Stimulated activated CD8-positive, alpha-beta memory T cell treated with anti-CD3 and anti-CD28 coated beads, Interleukin-7, amount 100 ng/mL, for 4 hours (primary cell): Measurements from ENCODE around the gene CNOT1.
"Not testable (repeated sequence)": the region's sequence is repeated elsewhere in the genome, so short reads cannot be mapped to it uniquely, and the experiment has no call there.

ENCODE experiments used
- DNase-seq, 2 donors: peaks; one replicate each; pipeline ENCODE4 v3.0.0-alpha.2; 2020; ENCODE audit warnings: low read depth in 2 of 2

The CNOT1 gene

DNA sequence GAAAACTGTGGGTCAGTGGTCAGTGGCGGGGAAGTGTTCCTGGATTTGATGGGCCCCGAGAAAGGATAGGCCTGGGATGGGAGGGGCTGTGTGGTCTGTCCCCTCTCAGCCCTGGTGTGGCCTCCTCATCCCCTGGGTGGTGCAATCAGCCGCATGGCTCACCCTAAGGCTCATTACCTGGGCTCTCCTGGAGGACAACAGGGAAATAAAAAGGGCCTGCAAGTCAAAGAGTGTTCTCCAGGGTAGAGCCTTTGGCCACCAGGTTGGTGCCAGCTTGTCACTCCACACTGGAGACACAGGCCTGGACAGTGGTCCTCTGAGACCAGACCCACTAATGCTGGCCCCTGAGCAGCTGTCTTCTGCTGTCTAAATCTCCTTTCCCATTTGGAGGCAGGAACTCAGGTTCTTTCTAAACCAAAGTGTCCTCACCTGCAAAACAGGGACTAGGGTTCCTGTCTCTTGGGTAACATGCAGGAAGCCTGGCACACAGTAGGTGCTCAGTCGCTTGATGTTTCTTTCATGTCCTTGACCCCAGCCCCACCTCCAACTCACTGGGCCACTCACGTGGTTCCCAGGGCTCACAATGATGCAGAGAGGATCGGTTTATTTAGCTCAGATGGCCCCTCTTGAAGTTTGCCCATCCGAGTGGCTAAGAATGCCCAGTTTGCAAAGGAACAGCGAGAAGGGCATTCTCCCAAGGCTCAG lies 127.3 kb downstream of the CNOT1 start:
- no peak for DNase-seq

DNA sequence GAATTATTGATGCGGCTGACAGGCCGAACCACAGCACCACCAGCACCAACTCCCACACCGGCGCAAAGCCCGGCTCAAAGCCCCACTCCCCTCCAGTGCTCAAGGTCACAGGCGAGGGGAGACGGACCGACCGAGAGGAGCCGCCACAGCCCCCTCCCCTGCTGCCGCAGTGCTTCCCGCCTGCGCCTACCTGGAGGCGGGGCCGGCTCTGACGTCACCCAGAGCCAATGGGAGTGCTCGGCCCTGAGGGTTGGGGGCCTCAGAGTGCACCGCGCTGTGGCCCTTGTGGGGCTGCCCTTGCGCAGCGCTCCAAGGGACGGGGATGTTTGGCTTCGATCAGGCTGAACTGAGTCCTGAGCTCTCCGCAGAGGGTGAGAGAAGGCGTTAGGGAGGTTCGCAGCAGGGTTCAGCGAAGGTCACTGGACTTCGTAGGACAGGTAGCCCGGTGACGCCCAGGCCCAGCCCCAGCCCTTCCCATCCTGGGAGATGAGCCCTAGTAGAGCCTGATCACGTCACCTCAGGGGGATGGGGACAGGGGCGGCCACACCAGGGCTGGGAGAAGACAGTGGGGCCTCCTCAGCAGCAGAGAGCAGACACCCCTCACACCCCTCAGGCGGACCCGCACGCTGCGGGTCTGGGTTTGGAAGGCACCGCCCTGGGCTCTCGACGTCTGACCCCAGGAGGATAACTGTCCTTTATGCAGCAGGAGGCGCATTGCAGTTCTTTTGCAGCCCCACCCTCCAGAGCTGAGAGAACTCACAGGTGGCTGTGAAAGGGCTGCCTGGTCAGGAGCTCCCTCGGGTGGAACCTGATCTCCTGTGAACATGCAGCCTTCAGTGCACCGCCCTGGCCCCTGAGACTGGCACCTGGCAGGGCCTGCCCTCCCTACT lies 128.1 kb downstream of the CNOT1 start:
- DNase-seq, result peak in 1 of 2 donors; percentile 25

DNA sequence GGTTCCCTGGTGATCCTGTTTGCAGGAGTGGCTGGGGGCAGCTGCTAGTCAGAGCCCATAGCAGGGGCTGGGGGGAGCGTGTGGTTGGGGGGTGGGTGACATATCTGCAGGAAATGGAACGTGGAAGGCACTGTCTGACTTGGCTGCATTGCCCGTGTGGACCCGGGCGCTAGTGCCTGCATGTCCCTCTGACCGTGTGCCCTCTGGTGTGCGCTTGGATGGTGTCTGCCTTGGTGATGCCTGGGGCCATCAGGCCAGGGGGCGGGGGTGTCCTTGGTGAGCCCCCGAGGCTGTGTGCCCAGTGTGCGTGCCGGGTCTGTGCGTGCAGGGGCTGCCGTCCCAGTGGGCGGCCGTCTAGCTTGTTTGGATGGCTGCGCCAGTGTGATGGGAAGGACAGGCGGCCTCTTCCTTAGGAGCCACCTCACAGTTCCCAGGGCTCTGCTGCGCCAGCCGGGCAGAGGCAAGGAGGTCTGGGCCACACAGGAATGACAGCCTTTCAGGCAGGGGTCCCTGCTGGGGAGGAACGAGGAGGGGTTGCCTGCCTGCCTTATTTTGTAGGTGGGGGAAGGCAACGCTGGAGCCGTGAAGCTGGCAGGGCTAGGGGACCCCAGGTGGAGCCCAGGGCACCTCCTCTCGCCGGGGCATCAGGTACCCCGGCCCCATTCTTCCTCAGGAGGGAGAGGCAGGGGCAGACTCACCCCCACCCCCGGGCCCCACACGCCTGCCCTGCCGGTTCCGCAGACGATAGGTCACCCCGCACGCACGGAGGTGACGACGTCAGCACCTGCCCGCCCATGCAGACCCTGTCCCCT lies 129.0 kb downstream of the CNOT1 start:
- DNase-seq, result no peak

DNA sequence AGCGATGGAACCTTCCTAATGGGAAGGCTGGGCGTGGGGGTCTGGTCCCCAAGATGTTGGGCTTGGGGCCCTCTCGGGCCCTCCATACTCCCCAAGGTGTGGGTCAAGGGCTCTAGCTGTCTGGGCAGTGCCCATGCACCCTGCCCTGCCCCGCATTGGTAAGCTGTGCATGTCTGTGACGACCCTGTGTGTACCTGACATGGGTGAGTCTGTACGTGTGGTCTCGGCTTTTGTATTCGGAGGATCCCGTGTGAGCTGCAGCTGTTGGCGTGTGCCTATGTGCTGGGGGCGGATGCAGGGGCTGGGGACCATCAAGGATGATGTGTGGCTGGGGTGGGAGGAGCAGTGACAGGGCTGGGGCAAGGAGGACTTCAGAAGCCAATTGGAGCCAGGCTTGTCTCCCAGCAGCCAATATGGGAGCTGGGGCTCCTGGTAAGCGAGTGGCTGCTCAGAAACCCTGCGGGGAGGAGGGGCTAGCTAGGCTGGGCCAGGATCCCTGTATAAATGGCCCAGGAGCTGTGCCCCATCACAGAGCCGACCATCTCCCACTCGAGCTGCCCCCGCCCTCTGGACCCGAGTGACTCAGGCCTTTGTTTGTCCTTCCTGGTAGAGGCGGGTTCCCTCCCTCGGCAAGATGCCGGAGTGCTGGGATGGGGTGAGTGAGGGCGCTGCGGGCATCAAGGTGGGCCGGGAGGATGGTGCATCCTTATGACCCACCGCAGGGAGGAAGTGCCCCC lies 129.8 kb downstream of the CNOT1 start, which contains the start of gene NDRG4:
Gene NDRG4, plus strand, starts transcription at position 529 of the 737 bp plus-strand sequence. Its CDS starts 106 bp downstream, at position 635.
- no peak for DNase-seq

DNA sequence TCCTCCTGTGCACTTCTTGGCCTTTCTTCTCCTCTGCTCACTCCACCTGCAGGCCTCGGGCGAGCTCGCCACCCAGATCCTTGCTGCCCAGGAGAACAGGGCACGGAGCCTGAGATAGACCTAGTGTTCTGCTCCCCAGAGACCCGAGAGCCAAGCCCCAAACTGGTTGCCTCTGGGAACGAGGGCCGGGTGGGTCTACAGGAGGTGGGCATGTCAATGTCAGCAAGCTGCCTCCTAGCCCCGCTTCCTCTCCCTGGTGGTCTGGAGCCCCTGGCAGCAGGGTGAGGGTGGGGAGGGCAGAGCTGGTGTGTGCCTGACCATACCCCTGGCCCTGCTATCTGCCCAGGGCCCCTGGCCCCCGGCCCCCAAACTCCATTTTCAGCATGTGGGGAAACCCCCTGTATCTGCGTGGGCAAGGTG lies 130.5 kb downstream of the CNOT1 start:
- DNase-seq, result no peak

DNA sequence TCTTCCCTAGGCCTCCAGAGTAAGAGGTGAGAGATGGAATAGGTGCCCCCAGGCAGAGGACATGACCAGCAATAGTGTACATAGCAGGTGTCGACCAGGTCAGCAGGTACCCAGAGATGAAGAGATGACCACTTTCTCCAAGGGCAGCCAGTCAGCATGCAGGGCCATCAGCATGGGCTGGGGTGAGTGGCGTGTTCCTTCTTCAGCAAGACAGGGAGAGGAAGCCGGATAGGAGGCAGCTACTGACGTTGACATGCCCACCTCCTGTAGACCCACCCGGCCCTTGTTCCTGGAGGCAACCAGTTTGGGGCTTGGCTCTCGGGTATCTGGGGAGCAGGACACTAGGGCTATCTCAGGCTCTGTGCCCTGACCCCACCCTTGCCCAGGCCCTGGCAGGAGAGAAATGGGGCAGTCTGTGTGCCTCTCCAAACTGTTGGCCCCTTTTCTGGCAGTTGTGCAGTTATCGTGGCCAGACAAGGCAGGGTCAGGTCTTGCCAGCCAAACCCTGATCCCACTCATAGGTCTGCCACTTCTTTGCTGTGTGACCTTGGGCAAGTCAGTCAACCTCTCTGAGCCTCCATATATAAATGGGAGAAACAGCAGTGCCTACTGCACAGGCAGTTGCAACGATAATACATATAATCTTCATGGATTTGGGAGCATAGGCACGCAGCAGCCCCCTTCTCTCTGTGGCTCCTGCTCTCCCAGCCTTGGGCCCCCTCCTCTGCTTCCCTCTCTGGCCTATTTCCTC lies 131.1 kb downstream of the CNOT1 start:
- no peak for DNase-seq

DNA sequence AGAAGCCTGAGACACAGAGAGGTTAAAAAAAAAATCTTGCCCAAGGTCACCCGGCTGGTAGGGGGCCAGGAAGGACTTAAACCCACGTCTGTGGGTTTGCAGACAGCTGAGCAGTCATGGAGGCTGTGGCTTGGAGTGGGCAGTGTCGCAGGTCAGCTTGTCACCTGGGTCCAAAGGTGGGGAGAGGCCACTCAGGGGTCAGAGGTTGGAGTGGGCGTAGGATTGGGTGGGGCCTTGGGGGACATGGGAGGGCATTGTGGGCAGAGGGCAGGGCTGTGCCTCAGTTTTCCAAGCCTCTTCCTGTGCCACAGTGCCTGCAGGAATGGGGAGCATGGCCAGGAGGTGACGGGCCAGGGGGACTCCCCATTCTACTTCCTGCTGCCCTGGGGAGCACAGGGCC lies 131.7 kb downstream of the CNOT1 start:
- DNase-seq, result no peak

DNA sequence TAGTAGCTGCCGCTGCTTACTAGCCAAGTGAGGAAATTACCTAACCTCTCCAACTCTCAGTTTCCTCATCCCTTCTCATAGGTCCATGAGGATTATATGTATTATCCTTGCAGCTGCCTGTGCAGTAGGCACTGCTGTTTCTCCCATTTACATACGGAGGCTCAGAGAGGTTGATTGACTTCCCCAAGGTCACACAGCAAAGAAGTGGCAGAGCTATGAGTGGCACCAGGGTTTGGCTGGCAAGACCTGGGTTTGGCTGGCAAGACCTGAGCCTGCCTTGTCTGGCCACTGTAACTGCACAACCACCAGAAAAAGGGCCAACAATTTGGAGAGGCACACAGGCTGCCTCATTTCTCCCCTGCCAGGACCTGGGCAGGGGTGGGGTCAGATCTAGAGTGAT lies 132.2 kb downstream of the CNOT1 start:
- no peak for DNase-seq

DNA sequence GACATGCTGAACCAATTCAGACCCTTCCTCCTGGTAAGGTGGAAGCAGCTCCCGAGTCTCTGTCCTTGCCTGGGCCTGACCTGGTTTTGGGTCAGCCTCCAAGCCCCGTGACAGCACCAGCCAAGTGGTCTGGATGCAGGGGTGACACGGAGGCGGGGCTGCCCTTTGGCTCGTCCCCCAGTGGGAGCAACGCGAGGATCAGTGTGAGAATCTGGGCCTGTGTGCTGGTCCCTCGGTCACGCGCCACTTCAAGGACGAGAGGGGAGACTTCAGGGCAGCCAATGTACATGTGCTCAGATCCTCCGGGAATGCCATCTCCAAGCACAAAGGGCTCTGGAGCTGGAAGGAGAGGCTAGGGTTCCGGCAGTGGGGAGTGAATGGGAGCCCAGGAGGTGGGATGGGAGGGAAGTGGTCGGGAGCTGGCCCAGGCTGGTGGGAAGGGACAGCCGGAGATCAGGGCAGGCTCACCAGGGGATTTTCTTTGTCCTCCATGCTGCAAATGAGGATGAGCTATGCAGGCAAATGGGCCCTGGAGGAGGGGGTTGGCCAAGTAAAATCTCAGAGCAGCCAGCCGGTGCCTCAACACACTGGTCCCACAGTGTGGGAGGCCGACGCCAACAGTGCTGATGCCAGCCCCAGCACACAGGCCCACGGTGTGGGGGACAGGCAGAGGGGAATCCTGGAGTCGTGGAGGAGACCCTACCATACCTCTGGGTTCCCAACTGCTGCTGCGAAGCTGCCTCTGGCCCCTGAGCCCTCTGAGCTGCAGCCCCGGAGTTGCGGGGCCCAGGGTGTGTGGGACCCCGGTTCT lies 133.9 kb downstream of the CNOT1 start:
- DNase-seq, result no peak

DNA sequence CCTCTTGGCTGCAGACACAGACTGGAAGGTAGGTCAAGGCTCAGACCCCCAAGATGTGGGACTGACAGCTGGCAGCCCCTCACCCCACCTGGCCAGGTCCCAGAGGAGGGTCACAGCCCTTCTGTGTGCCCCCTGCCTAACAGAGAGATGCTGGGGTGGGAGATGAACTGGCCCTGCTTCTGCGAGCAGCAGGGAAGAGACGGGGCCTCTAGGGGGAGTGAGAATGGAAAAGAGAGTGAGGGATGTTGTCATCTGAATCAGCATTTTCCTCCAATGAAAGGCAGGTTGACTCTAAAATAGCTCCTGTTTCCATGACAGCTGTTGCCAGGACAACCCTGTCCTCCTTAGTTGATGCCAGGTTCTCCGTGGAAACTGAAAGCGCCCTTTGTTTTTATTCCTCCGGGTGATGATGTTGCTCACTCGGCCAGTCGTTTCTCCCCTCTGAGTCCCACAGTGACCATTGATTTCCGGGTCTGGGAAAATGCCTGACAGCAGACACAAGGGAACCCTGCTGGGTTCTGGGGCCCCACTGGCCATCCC lies 134.6 kb downstream of the CNOT1 start:
- DNase-seq, result peak in 1 of 2 donors; percentile 22

DNA sequence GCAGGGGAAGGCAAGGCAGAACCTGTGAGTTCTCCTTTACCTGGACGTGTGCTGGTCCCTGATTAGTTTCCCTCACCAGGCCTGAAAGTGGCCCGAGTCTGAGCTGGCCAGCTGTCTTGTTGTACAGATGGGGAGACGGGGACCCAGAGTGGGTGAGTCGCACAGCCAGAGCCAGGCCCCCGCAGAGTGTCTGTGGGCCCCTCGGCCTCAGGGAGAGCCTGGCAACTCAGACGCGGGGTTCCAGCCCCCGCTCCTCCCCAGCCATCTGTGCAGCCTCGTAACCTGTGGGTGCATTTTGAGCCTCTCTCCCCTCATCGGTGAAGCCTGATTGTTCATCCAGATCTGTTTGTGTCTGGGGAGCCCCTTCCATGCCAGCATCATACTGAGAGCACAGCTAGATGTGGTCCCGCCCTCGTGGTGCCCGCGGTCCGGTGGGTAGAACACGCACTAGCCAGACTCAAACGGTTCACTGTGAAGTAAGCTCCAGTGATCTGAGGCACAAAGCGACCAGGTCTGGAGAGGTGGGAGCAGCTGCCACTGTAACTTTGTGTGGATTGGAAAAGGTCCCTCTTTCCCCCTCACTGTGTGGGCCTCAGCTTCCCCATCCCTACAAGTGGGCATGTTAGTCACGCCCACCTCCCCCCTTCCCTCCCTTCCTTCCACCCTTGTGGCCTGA lies 135.7 kb downstream of the CNOT1 start:
- no peak for DNase-seq

DNA sequence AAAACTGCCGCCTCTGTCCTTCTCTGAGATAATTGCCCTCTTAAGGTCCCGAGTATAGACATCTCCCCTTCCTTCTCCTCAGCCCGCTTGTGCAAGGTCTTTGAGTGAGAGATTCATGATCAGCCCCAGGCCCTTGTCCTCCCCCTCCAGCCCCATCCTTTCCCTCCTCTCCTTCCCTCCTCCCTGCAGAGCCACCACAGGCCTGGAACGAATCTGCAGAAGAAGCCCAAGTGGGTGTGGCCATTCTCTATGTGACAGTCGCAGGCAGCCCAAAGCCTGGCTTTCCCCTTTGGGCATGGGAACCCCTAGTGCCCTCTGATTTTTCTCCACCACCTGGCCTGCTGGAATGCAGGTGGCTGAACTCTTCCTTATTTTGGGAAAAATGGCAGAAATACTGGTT lies 136.9 kb downstream of the CNOT1 start:
- no peak for DNase-seq

DNA sequence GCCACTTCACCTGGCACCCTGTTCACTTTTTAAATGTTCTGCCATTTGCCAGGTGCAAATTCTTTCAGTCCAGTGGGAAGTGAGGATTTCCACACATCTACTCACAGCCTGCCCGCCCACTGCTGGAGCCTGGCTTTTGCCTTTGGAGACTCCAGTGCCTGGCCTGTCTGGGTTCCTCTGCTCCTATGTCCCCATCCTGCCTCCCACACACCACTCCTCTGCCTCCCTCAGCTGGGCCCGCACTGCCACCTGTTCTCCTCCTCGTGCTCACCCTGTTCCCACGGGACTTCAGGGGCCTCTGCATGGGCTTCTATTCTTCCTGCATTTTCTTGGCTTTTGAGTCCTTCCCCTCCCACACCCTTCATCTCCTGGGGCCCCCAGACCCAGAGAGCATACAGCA lies 137.6 kb downstream of the CNOT1 start:
- no peak for DNase-seq

DNA sequence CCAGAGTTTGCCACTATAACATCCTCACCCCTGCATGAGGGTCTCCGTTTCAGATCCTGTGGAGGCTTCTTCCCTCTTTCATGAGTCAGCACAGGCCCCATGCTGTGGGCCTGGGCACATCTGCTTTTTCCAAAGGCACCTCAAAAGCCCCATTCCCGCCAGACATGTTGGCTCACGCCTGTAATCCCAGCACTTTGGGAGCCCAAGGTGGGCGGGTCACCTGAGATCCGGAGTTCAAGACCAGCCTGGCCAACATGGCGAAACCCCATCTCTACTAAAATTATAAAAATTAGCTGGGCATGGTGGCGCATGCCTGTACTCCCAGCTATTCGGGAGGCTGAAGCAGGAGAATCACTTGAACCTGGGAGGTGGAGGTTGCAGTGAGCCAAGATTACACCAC lies 139.1 kb downstream of the CNOT1 start:
- not testable (repeated sequence) for DNase-seq

DNA sequence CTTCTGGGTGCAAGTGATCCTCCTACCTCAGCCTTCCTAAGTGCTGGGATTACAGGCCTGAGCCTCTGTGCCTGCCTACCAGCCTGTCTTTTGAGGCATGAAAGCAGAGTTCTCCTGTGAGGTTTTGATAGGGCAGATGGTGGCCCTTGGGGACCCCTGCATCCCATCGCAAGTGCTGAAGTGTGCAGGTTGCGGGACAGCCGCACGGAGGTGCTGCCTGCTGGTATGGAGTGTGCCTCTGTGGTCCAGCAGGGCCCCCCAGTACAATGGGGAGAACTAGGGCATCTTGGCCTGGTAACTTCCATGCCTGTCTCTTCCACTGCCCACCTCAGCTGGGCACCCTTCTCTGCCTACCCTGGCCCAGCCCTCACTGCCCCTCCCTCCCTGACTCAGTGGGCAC lies 139.6 kb downstream of the CNOT1 start:
- DNase-seq, result no peak

DNA sequence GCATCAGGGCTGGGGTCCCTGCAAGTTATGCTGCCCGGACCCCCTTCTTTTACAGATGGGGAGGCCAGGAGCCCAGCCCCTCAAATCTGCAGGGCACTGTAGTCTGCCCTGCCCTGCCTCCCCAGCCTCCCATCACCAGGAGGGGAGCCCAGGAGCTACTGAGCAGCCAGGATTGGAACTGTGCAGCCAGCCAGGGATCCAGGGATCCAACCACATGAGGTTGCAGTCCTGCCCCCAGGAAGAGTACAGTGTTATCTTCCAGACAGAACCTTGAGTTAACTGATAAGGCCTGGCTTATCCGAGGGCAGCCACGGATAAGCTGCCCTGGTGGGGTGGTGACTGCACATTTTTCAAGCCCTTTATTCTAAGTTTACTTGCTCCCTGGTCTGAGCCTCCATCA lies 141.1 kb downstream of the CNOT1 start:
- no peak for DNase-seq

DNA sequence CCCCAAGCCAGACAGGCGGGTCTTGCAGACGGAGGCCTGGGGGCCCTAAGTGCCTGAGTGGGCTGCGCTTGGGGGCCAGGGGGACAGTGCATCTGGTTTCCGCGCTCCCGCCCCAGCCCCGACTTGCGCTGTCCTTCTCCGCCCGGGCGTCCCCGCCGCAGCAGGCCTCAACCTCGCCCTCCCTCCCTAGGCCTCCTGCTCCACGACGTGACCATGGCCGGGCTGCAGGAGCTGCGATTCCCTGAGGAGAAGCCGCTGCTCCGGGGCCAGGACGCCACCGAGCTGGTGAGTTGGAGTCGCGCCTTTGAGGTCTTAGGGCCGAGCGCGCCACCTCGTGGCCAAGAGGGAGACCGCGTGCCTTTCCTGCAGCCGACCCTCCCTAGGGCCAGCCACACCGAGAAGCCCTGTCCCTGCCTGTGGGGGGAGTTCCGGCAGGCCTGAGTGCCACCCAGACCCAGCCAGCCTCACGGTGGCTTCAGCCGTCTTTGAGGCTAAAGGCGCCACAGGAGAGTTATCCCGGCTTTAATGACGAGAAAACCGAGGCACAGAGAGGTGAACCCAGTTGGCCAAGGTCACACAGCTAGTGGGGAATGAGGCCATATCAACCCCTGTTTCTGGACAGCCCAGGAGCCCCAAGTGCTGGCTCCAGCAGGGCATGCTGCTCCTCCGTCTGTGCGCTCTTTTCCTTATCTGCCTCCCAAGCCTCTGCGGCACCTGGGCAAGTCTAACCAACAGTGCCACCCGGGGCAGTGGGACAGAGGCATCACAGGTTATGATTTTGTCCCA lies 141.9 kb downstream of the CNOT1 start:
- DNase-seq, result peak; percentile 36 to 51
